ENCODE measurements around the gene PAPPA.

Gene PAPPA

DNA sequence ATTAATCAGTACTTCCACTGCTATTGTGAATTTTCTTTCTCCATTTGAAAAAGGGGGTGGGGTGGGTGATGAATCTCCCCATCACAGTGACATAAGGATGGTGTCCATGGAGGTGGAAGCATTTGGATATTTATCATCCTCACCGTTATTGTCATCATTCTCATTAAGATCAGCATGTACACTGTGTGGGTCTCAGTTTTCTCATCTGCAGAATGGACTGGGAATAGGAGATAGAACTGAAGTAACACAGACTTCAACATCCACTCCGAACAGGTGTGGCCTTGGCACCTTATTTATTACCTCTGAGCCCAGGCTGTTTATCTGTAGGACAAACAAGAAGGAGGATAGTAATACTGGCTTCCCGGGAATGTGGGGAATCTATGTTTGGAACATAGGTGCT is 165.9 kb downstream of the PAPPA start:
- DNase-seq, result no peak

GRCh38 chr9:116320290-116320689 is 166.7 kb downstream of the PAPPA start:
- no peak for DNase-seq

DNA sequence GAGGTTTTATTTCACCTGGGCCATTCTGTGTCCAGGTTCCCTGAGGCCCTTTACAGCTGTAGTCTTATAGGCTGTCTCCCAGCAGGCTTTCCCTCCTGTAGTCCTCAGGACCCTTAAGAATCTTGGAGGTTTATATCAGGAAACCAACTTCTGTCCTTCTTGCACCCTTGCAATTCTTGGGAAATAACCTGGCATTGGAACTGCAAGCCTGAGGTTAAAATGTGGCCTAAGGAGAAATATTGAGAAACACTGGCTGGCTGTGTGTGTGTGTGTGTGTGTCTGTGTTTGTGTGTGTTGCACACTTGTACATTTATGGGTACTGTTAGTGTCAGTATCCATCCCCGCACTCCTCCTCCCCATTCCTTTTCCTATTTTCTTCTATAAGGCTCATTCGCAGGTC is 168.9 kb downstream of the PAPPA start:
- DNase-seq, result no peak

- DNase-seq, result no peak
Measured at GRCh38 chr9:116323012-116323411, 169.4 kb downstream of the PAPPA start.

DNA sequence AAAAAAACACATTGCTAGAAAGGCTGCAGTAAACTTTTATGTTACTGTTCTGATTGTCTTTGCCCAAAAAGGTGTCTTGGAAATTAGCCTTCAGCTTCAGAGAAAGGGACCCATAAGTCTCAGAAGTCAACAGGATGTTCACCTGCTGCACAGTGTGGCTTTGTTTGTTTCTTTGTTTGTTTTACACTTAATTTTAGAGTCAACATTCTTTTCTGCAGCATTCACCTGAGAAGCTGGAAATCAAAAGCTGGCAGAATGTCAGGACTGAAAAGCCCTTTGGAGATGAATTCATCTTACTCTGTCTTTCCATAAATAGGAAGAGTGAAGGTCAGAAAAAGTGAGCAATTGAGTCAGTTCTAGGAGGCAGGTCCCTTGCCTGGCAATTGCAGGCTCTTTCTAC is 170.0 kb downstream of the PAPPA start:
- peak; percentile 47 for DNase-seq

DNA sequence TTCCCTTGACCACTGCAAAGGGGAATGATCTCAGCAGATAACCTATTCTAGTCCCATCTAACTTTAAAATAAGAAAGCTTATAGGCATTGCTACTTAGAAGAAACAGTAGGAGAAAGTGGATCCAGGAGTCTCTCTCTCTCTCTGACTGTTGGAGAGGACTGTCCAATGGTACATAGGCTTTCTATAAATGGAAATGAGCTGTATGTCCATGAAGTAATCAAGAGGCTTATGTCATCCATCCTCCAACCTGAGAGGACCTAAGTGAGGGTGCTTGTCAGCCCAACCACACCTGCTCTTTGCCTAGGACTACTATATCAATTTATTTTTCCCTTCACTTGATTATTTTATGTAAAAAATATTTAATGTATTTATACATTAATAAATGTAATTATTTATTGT is 172.3 kb downstream of the PAPPA start:
- no peak for DNase-seq

DNA sequence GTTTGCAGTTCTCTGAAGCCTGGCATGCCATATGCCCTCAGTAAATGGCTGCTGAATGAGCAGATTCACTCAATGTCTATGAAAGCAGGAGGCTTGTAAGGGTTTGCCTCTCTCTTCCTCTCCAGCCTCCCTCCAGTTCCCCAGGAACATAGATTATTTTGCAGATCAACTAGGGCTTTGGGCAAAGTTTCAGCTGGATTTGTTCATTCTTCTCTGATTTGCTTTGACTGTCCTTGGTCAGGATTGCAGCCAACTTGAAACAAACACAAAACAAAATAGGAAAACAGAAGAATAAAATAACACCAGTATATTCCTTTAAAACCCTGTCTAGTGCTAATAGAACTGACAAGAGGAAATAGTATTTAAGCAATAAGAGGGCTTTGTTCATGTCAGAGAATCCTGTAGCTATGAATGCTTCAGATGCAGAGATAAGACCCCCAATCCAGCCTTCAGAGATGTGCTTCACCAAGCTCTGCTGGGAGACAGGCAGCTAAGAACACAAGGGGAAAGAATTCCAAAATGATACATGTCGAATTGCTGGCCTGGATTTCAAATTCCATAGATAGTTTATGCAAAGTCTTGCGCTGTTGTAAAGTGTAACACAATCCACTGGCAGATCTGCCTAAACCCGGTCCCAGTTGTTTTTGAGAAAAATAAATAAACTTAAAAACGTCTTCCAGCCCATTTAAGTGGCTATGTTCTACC is 174.3 kb downstream of the PAPPA start:
- DNase-seq, result no peak

DNA sequence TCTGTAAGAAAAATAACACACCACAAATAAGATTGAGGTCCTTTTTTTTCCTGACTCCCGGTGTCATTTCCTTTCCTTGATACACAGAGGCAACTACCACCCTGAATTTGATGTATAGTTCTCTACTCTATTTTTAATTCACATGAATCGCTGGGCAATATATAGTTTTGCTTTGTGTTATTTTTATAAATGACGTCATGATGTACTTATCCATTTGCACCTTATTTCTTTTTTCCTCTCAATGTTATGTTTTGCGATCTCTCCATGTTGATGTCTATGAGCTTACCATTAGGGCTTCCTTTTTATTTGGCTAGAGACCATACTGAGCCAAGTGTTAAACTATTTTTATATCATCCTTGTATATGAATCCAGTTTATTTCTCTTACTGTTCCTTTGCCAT is 175.9 kb downstream of the PAPPA start:
- no peak for DNase-seq

DNA sequence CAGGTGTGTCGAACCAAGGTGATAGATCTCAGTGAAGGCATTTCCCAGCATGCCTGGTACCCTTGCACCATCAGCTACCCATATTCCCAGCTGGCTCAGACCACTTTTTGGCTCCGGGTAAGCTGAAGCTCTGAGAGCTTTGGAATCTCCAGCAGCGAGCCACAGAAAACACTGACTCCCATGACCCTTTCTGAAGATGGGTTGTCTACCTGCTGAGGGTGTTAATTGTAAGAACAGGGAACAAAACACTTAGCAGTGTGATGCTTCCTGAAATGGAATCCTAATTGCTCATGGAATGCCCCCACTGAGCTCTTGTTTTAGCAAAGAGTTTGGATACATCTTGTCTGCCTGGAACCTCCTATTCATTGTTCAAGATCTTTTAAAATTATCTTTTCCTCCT is 177.7 kb downstream of the PAPPA start:
- no peak for DNase-seq

- no peak for DNase-seq
Measured at GRCh38 chr9:116332090-116332489, 178.5 kb downstream of the PAPPA start.

GRCh38 chr9:116333254-116333653 is 179.7 kb downstream of the PAPPA start:
- DNase-seq, result no peak

DNA sequence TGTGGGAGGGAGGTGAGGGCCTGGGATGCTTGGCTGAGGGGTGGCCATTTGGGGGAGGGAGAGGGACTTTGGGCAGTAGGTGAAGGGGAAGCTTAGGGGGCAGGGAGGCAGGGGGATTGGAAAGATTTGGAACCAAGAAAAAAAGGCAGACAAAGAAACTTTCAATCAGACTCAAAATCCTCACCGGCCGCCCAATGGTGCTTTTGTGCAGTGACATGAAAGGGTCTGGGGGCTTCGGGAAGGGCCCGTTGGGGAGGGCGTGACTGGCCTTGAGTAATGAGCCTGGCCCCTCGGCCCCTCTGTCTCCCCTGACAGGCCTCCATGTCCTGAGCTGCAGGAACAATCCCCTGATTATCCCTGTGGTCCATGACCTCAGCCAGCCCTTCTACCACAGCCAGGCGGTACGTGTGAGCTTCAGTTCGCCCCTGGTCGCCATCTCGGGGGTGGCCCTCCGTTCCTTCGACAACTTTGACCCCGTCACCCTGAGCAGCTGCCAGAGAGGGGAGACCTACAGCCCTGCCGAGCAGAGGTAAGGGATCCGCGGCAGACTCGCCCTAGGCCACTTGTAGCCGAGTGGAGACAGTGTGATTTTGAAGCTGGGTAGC is 181.1 kb downstream of the PAPPA start:
- DNase-seq, result no peak

DNA sequence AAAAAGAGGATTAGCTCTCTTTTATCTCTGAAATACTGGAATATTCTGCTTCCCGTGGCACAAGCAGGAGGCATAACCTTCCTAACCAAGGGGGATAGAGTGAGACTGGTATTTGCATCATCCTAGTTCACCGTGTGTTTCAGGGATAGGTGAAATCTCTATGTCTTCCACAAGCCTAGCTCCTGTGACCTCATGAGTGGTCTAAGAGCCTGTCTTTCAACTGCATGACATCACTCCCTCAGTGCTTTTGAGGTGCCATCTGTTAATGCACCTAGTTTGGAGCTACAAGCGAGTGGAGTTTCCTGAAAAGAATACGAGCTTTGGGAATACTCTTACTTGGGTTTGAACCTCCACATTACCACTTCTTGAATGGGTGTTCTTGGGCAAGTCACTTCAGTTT is 181.8 kb downstream of the PAPPA start:
- no peak for DNase-seq

- no peak for DNase-seq
Measured at GRCh38 chr9:116336133-116336862, 182.7 kb downstream of the PAPPA start.

DNA sequence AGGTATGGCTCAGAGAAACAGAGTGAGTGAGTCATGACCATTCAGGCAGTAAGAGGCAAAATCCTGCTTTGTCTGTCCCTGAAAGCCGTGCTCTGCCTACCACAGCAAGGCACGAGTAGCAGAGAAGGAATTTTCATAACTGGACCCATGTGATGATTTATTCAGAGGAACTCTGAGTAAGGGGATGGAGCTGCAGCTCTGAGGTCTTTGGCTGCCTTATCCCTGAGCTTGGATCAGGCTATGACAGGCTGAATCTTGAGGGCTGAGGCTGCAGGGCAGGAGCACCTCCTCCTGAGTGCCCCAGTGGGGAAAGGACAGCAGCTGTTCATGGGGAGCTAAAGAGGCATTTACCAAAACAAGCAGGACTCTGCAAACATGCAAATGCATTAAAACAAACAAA is 183.4 kb downstream of the PAPPA start:
- DNase-seq, result no peak

- DNase-seq, result no peak
Measured at GRCh38 chr9:116340270-116340669, 186.7 kb downstream of the PAPPA start.

DNA sequence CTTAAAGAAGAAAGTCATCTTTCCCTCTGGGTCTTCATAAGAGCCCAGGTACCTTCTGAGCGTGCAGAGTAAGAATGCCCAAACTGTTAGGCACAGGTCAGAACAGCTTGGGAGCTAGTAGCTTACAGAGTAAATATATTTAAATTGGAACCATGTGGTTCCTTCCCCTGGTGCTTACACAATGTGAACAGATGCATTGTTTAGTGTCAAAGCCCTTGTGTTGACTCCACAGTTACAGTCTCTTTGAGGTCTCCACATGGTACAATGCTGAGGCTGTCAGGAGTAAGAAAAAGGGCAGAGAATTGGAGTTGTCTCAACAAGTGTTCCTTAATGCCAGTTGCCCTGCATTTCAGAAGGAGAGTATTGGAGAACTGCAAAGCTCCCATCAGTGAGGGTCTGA is 188.5 kb downstream of the PAPPA start:
- peak; percentile 42 for DNase-seq

DNA sequence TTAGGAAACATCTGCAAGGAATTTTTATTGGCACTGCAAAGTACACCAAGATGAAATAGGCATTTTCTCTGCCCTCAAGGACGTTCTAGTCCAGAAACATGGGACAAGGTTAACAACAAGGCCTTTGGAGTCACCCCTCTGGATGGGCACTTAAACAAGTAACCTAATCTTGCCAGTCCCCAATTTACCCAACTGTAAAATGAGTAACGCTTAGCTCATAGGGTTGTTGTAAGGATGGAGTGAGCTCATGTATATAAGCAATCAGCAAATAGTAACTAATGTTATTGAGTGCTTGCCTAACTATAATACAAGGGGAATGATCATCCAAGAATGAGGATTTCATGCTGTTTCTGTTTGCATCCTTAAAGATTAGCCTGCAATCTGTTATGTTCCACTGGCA is 189.3 kb downstream of the PAPPA start:
- no peak for DNase-seq

DNA sequence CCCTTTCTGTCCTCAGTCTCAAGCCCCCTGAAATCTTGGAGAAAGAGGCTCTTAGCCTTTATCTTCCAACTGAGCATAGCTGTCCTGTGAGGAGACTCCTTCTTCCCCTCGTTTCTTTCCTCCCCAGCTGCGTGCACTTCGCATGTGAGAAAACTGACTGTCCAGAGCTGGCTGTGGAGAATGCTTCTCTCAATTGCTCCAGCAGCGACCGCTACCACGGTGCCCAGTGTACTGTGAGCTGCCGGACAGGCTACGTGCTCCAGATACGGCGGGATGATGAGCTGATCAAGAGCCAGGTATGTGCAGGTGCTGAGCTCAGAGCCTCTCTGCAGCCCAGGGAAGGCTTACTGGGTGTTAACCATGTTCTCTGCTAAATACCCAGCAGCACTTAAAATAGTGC is 190.8 kb downstream of the PAPPA start:
- DNase-seq, result no peak

DNA sequence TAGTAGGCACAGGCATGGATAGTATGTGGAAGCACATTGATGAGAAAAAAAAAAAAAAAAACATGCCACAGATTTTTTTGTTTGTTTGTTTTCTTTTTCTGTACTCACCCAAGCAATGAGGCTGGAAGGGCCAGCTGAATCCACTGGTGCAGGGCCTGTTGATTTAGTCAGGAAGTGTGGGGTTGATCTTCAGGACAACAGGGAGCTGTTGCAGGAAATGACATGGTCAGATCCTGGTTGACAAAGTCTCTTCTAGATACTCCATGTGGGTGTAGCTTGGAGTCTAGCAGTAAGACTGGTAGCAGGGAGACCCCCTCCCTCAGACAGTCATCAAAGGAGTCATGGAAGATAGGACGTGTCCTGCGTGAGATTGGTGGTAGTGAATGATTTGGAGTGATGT is 191.8 kb downstream of the PAPPA start:
- DNase-seq, result no peak

DNA sequence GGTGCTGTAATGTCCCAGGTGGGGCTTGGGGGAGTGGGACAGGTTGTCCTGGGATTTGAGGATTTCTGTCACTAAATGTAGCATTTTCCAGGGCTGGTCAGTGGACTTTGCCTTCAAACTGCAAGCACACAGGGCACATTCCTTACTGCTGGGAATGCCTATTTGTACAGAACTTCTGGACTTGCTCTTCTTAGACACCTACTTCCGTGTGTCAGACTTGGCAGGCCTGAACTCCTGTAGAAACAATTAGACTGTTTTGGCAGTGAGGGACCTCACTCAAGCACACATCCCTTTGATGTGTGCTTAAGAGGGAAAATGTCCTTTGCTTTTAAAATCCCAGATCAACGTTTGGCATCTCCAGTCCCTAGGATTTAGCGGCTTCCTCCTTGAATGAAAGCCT is 192.2 kb downstream of the PAPPA start:
- no peak for DNase-seq

GRCh38 chr9:116349684-116350083 is 196.1 kb downstream of the PAPPA start:
- DNase-seq, result no peak

- DNase-seq, result no peak
Measured at GRCh38 chr9:116350213-116350612, 196.6 kb downstream of the PAPPA start.

DNA sequence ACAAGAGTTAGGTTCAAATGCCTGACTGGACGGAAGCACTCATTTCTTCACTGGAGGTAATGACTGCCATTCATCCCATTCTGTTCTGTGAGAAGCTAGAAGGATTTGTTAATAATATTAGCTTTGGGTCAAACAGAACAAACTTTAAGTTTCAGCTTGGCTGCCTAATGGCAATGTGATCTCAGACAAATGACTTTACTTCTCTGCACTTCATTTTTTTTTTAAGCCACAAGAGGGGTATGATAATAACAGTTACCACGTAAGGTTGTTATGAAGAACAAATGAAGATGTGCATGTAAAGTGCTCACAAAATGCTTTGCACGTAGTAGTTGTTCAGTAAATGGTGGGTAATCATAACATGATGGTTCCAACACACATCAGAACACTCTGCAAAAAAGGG is 199.4 kb downstream of the PAPPA start:
- no peak for DNase-seq

Measured in COR-L47 (cell line).